ENCODE results near the gene TCF25.

TCF25 gene

DNA sequence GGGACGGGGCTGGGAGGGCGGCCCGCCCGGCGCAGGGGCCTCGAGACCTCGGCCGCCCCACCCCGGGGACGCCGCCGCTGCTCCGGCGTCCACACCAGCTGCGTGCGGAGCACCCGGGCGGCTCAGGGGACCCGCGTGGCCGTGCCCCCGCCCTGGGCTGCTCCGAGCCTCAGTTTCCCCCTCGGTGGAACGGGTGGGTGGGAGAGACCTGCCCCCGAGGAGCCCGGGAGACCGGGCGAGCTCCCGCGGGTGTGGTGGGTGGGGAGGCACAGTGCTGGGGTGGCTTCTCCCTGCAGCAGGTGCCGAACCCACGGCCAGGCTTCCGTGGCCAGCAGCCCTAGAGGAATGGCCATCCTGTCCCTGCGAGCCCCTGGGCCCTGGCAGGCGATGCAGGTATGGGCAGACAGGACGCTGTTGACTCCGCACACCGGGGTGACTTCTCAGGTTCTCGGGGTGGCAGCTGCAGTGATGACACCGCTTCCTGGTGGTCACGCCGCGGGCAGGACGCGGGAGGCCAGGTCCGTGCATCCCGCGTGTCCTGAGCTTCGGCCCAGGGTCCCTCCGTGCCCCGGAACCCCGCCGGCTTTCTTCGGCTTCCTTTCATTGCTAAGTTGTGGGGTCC lies 75.8 kb downstream of the TCF25 start:
- no peak for DNase-seq

DNA sequence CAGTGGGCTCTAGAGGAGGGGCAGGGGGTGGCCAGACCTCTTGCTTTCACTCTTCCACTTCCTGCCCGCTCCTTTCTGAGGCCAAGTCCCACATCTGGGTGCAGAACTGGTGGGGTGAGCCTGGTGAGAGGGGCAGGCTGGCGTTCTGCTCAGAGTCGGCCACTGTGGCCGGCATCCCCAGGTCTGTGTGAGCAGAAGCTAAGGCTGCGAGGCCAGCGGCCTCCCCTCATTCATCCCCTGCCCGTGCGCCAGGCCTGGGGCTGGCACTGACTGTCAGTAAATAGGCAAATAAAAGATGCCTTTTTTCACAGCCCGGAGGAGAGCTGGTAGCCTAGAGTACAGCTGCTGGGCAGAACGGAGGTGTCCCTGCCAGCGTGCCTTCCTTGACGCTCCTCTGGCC lies 76.4 kb downstream of the TCF25 start:
- DNase-seq = no peak

DNA sequence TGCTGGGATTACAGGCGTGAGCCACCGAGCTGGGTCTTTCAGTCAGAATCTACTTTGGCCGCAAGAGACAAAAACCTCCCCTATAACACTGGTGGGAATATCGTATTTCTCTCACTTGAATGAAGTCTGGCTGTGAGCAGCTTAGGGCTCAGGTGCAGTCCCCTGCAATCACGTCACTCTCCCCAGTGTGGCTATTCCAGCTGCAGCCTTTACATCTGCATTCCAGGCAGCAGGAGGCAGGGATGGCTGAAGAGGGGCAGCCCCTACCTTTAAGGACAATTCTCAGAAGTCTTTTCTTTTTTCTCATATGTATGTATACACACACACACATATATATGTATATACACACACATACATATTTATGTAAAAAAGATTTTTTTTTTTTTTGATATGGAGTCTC lies 78.1 kb downstream of the TCF25 start:
- no peak for DNase-seq

DNA sequence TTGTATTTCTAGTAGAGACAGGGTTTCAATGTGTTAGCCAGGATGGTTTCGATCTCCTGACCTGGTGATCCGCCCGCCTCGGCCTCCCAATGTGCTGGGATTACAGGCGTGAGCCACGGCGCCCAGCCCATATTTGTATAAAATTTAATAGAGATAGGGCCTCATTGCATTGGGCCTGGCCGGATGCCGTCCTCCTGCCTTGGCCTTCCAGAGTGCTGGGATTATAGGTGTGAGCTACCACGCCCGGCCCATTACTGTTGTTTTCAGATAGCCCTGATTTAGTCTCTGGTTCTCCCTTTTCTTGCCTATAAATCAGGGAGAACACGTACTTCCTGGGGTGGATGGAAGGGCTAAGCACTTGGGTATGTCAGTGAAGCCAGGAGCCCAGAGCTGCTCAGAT lies 78.7 kb downstream of the TCF25 start:
- no peak for DNase-seq

DNA sequence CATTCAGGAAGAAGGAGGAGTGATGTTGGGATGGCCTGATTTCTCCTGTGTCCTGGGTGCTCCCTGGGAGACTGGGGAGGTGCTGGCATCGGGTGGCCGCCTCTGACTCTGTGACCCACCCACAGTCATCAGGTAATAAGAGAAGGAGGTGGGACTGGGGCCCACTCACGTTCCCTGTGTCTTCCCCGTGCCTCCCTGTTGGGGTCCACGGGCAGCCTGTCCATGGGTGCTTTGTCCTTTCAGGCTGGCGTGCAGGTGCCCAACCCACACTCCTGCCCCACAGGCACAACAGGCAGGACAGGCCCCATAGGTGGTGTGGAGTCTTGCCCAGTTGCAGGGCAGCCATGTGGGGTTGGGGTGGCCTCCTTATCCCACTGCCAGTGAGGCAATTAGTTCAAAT lies 79.2 kb downstream of the TCF25 start:
- DNase-seq = no peak

DNA sequence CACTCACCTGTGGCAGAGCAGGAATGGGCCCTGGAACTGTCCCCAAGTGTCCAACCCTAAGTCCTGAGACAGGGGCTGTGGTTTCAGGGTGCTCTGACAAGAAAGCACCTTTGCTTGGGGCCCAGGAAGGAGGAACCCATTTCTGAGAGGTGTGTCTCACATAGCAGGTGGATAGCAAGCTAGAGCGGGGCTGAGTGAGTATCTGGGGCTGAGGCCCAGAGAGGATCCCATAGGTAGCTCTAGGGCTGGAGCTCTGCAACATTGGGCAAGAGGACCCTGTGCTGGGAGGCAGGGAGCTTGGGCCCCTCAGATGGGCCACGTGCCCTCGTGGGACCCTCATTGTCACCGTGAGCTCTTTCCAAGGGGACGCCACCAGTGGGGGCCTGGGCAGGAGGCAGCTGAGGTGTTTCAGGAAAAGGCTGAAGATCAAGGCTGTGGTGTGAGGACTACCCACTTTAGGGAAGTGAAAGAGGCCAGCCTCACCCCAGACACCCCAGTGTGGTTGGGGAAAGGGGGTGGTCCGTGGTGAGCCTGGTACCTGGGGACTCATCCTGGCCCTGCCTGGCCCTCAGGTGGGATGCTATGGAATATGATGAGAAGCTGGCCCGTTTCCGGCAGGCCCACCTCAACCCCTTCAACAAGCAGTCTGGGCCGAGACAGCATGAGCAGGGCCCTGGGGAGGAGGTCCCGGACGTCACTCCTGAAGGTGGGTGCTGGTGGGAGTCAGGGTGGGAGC lies 80.4 kb downstream of the TCF25 start:
- no peak for DNase-seq

DNA sequence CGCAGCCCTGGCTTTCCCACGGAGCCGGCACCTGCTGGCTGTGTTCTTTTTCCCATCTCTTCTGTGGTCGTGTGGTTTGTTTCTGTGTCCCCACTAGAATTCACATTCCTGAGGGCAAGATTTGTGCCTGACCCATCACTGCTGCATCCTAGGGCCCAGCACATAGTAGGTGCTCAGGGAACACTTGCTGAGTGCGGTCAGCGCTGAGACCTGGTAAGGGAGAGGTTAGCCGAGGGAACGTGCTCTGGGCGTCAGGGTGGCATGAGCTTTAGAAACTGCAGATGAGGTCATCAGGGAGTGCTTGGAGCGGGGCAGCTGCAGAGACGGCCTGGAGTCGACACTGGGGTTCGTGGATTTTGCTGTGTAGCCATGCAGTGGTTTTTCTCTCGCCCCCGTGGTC lies 81.1 kb downstream of the TCF25 start:
- DNase-seq = no peak

DNA sequence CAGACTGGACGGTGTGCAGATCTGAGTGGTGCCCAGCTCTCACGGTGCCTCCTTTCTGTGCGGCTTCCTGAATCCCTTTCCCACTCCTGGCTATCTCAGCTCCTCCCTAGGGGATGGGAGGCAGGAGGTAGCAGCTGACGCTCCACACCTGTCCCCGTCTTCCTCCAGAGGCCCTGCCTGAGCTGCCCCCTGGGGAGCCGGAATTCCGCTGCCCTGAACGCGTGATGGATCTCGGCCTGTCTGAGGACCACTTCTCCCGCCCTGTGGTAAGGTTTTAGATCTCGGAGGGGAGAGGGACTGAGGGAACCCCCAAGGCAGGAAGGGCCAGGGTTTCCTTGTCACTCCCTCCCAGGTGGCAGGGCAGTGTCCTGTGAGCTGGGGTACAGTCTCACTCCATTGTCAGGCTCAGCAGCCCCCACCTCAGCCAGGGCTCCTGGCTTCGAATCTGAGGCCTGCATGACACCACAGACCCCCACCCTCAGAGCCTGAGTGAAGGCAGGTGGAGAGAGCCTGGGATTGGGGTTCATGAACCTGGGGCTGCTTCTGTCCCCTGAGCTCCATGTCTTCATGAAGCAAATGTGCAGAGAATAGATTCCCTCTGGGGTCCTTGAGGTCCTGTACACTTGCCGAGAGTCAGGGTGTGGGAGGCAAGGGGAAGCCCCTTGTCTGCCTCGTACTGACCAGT lies 81.8 kb downstream of the TCF25 start:
- no peak for DNase-seq

DNA sequence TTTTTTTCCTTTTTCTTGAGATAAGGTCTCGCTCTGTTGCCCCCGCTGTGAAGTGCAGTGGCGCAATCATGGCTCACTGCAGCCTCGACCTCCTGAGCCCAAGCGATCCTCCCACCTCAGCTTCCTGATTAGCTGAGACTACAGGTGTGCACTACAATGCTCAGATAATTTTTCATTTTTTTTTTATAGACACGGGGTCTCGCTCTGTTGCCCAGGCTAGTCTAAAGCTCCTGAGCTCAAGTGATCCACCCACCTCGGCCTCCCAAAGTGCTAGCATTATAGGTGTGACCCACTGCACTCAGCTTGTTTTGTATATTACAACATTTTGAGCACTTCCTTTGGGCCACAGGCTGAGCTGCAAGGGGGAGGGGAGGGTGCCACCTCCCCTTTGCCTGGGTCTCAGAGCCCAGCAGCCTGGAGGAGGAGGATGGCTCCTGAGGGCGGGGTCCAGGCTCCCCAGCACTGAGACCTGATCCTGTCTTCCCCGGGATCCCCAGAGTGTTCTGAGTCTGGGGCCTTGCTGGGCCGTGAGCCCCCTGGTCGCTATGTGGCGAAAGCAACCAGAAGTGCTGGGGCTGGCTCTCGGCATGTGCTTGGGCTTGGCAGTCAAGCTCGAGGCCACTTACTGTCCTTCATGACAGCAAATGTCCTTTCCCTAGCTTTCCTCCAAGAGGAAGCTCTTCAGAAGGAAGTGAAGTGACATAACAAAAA lies 83.3 kb downstream of the TCF25 start:
- no peak for DNase-seq

DNA sequence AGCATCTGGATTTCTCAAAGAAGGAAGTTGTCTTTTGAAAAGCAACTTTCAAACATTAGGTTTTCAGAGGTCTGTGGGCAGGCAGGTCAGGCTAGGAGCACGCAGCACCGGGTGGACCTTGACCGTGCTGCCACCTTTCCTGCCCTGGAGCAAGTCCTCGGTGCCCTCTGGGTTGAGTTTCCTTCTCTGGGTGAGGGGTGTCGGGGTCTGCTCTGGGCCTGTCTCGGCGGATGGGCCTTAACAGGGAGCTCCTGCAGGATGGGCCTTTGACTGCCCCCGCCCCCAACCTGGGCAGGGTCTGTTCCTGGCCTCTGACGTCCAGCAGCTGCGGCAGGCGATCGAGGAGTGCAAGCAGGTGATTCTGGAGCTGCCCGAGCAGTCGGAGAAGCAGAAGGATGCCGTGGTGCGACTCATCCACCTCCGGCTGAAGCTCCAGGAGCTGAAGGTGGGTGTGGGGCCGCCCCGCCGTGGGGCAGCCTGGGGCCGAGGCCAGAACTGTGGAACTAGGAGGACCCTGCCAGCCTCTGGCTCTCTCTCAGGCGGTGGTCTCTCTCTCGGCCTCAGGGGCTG lies 83.9 kb downstream of the TCF25 start:
- no peak for DNase-seq

DNA sequence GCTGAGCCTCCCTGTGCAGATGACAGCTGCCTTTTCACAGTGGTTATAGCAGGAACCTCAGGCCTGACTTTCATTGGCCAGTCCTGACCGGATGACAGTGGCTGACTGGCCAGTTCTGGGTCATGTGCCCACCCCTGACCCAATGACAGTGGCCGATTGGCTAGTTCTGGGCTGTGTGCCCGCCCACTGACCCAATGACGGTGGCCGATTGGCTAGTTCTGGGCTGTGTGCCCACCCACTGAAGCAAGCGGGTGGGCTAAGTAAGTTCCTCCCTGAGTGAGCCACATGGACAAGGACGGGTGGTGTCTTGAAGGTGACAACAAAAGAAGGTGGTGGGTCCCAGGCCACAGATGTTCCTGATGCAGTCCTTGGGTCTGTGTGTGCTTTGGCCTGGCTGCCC lies 84.7 kb downstream of the TCF25 start:
- DNase-seq = no peak

DNA sequence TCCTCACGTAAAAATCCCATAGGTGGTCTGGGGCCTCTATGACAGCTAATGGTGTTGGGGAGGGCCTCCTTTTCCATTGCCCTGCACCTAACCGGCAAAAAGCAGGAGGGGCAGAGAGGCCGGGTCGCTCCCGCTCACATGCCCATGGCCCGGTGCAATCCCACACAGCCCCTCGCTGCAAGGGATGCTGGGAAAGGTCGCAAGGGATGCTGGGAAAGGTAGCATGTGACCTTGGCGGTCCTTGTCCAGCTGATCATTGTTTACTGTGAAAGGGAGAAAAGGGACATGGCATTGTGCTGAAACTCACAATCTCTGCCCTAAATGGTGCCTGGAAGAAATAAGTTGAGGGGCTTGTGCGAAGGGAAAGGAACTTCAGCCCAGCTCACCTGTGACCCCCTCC lies 85.2 kb downstream of the TCF25 start:
- no peak for DNase-seq

DNA sequence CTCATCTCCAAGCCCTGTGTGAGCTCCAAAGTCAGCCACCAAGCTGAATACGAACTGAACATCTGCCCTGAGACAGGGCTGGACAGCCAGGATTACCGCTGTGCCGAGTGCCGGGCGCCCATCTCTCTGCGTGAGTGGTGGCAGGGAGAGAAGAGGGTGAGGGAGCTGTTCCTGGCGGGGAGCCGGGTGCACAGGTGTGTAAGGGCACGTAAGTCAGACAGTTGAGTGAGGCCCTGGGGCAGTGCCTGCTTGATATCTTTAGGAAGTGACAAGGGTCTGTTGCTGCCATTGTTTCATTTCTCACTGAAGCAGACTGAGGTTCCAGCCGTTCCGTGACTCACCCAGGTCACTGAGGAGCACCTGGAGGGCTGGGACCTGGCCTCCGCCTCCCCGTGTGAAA lies 87.6 kb downstream of the TCF25 start:
- no peak for DNase-seq
